ENCODE results near the gene KNL1.

DNA sequence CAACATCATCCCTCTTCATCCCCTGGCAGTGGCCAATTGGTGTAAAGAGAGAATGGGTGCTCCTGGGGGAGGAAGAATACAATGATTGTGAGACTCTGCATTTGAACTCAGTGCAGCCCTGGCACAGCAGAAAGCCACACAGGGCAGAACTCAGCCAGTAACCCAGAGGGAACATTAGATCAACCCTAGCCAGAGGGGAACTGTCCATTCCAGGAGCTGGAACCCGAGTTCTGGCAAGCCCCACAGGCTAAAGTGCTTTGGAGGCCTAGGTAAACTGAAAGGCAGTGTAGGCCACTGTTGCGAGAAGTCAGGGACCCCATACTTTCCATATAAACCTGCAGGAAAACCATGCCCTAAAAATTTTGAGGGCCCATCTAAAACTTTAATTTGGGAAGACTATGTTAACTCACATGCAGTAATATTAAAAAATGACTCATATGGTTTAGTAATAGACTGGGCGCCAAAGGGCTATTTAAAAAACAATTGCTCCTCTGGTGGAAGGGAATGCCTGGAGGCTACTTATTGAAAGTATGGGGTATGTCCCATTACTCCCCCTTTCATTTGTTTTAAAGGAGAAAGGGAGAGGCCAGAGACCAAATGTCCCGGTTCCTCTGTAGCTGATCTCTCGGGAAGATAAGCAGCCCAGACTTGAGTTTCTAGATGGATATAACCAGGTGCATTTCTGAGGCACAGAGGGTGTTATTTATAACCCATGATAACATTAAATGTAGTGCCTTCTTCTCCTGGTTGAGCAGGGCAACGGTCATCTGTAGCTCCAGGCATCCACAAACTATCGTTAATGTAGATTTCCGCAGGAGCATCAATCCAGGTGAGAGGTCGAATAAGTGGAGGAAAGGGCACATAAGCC is 95.1 kb downstream of the KNL1 start:
- TF ChIP-seq POLR2A (IDR thresholded peaks at IDR 0.05) = no peak
- TF ChIP-seq, protein P1, sequence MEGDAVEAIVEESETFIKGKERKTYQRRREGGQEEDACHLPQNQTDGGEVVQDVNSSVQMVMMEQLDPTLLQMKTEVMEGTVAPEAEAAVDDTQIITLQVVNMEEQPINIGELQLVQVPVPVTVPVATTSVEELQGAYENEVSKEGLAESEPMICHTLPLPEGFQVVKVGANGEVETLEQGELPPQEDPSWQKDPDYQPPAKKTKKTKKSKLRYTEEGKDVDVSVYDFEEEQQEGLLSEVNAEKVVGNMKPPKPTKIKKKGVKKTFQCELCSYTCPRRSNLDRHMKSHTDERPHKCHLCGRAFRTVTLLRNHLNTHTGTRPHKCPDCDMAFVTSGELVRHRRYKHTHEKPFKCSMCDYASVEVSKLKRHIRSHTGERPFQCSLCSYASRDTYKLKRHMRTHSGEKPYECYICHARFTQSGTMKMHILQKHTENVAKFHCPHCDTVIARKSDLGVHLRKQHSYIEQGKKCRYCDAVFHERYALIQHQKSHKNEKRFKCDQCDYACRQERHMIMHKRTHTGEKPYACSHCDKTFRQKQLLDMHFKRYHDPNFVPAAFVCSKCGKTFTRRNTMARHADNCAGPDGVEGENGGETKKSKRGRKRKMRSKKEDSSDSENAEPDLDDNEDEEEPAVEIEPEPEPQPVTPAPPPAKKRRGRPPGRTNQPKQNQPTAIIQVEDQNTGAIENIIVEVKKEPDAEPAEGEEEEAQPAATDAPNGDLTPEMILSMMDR (IDR thresholded peaks at IDR 0.05) = no peak
- TF ChIP-seq POLR2AphosphoS5 (IDR thresholded peaks at IDR 0.05) = no peak

All from breast epithelium (tissue), 3 donors.